SK-N-SH treated with all-trans-retinoic acid at 6 μM for 48 hours (cell line): ENCODE results near the gene HSPA8.

Source experiments
- BACH2 ChIP-seq: fragments of 250-450 bp; sonication (Bioruptor Pico); IDR thresholded peaks from 2 replicates; pipeline ENCODE4 v1.9.0; 2021; ENCODE audit warnings: mild to moderate bottlenecking, borderline replicate concordance
- CSDC2 ChIP-seq: fragments of 250-450 bp; sonication (Bioruptor Pico); IDR thresholded peaks from 2 replicates; pipeline ENCODE4 v1.5.0; 2020; ENCODE audit warnings: mild to moderate bottlenecking, moderate library complexity
- GLIS3 ChIP-seq: fragments of 250-450 bp; sonication (Bioruptor Pico); IDR thresholded peaks from 2 replicates; pipeline ENCODE4 v1.5.0; 2020; ENCODE audit warnings: mild to moderate bottlenecking, moderate library complexity
- ISL1 ChIP-seq: fragments of 250-450 bp; sonication (Bioruptor Pico); IDR thresholded peaks from 2 replicates; pipeline ENCODE4 v2.1.2; 2022; ENCODE audit warnings: mild to moderate bottlenecking, moderate library complexity
- RARB ChIP-seq: fragments of 250-450 bp; sonication (Bioruptor Pico); IDR thresholded peaks from 2 replicates; pipeline ENCODE4 v1.8.0; 2021; ENCODE audit warnings: mild to moderate bottlenecking, moderate library complexity
- ZFP3 ChIP-seq: fragments of 250-450 bp; sonication (Bioruptor Pico); IDR thresholded peaks from 2 replicates; pipeline ENCODE4 v1.5.0; 2020; ENCODE audit warnings: mild to moderate bottlenecking, moderate library complexity
- ZNF565 ChIP-seq: fragments of 450-650 bp; formaldehyde crosslinking; conservative IDR thresholded peaks from 2 replicates; pipeline ENCODE4 v1.5.0; 2020; ENCODE audit warnings: low read depth, mild to moderate bottlenecking, moderate library complexity
- ZNF70 ChIP-seq: fragments of 450-650 bp; formaldehyde crosslinking; IDR thresholded peaks from 2 replicates; pipeline ENCODE4 v1.5.0; 2020; ENCODE audit warnings: mild to moderate bottlenecking, moderate library complexity
- TF ChIP-seq, protein P1 (sequence below): fragments of 250-450 bp; sonication (Bioruptor Pico); IDR thresholded peaks from 2 replicates; pipeline ENCODE4 v1.8.0; 2021; ENCODE audit warnings: low read depth, mild to moderate bottlenecking, moderate library complexity, borderline replicate concordance

GRCh38 chr11:123052901-123053721, 8.8 kb downstream of the HSPA8 start:
- TF ChIP-seq GLIS3 (CRISPR knock-in tag) = no peak
- no peak for TF ChIP-seq ZNF565
- TF ChIP-seq BACH2 (CRISPR knock-in tag) = no peak
- TF ChIP-seq ISL1 (CRISPR knock-in tag) = no peak
- no peak for TF ChIP-seq RARB (CRISPR knock-in tag)
- TF ChIP-seq CSDC2 = no peak
- TF ChIP-seq ZNF70 = no peak
- no peak for TF ChIP-seq ZFP3
- TF ChIP-seq, protein P1, sequence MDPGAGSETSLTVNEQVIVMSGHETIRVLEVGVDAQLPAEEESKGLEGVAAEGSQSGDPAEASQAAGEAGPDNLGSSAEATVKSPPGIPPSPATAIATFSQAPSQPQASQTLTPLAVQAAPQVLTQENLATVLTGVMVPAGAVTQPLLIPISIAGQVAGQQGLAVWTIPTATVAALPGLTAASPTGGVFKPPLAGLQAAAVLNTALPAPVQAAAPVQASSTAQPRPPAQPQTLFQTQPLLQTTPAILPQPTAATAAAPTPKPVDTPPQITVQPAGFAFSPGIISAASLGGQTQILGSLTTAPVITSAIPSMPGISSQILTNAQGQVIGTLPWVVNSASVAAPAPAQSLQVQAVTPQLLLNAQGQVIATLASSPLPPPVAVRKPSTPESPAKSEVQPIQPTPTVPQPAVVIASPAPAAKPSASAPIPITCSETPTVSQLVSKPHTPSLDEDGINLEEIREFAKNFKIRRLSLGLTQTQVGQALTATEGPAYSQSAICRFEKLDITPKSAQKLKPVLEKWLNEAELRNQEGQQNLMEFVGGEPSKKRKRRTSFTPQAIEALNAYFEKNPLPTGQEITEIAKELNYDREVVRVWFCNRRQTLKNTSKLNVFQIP = no peak
